ENCODE results near the gene RIMBP3C.
"Not testable (repeated sequence)": the region's sequence is repeated elsewhere in the genome, so short reads cannot be mapped to it uniquely, and the experiment has no call there.

RIMBP3C gene

DNA sequence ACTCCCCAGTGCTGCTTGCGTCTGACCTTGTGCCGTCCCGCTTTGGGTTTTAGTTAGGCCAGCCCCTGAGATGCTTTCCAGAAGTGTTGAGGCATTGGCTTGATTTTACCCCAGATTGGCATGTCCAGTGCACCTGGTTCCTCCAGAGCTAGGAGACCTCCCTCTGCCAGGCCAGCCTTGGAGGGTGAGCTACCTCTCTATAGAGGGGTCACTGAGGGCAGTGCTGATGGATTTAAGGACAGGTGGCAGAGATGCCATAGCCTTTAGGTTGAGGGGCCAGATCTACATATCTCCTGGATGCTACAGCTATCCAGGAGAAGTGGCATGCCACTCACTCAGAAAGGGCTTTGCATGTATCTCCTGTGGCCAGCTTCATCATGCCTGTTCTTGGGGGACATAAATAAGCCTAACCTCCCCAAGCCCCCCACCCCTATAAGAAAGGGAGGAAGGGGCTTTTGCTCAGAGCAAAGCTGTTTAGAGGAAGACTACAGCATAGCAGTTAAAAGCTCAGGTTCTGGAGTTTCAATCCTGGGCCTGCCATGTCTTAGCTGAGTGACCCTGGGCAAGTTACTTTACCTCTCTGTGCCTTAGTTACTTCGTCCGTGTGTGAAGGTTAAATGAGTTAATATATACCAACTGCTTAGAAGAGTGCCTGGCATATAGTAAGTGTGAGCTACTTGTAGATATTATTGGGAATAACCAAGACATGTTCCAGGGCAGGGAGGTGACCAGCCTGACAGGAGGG lies 22.7 kb upstream of the RIMBP3C start:
- DNase-seq = no peak

DNA sequence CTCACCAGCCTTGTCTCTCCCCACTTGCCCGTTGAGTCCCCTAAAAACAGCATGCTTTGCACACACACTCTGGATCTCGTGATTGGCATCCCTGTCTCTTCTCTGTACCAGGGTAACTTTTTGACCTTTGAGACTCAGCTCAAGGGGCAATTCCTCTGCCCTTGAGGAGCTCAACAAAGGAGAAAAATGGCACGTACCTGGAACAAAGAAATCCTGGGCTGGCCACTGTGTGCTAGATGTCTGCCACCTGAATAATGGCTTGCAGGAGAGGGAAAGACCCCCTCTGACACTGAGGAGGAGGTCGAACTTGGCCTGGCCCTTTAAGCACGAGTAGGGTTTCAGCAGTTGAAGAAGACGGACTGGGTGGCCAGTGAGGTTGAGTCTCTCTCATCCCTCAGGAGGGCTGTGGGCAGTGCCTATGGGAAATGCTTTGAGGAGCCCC lies 22.1 kb upstream of the RIMBP3C start:
- DNase-seq = no peak

DNA sequence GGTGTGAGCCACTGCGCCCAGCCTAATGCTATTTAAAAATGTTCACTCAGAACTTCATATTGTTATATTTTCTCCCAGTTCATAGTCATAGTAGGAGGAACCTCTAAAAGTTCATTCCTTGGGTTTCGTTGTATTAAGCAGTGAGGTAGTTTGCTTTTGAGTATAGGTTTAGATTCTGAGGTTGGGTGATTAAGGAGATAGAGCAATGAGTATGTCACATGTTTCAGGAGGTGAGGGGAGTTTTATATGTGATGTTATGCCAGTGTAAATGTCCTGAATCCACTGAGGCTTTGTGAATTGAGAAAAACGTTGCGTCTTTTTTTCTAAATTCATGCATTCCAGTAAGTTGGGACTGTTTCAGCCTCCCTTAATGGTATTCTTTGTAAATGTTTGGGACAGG lies 20.4 kb upstream of the RIMBP3C start:
- DNase-seq = no peak

DNA sequence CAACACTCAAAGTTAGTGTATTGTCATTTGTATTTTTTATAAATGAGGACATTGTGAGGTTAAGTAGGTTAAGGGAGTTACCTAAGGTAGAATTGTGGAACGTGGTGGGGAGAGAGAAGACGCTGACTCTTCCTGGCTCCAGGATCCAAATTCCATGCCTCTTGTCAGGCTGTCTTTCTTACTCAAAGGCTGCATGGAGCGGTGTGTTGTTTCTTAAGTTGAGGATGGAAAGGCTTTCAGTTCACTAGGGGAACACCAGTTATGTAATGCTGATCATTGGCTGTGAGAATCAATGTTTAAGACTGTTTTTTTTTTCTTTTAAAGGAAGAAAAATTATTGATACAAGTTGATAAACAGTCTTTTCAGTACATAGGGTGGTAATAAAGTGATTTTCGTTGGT lies 19.1 kb upstream of the RIMBP3C start:
- DNase-seq = no peak

DNA sequence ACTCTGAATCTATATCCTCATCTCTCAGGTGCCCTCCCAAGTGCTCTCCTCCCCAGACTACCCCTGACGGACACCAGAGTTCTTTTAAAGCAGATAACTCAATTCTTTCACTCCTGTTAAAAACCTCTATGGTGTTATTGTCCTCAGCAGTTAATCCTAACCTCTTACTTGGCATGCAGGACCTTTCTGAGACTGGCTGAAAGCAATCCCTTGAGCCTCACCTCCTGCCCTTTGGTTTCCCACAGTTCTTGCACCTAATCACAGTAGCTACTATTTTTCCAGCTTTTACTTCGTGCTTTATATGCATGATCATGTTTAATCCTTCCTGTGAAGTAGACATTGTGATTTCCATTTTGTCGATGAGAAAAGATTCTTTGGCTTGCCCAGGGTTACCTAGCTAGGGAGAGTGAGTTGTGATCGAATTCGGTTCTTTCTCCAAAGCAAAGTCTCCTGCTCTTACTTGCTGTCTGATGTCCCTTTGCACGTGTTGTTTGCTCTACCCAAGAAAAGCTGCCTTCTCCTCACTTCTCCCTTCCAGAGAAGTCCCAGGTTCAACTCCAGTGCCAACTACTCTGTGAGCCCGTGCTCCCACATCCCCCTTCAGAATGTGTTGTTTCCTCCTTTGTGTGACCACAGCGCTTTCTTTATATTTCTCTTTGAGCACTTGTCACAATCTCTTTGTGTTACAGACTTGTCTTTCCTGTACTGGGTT lies 18.4 kb upstream of the RIMBP3C start:
- no peak for DNase-seq

DNA sequence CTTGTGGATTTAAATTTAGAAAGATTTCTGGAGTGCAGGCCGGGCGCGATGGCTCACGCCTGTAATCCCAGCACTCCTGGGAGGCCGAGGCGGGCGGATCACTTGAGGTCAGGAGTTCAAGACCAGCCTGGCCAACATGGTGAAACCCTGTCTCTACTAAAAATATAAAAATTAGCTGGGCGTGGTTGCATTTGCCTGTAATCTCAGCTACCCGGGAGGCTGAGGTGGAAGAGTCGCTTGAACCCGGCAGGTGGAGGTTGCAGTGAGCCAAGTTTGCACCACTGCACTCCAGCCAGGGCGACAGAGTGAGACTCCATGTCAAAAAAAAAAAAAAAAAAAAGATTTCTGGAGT lies 17.8 kb upstream of the RIMBP3C start:
- not testable (repeated sequence) for DNase-seq

DNA sequence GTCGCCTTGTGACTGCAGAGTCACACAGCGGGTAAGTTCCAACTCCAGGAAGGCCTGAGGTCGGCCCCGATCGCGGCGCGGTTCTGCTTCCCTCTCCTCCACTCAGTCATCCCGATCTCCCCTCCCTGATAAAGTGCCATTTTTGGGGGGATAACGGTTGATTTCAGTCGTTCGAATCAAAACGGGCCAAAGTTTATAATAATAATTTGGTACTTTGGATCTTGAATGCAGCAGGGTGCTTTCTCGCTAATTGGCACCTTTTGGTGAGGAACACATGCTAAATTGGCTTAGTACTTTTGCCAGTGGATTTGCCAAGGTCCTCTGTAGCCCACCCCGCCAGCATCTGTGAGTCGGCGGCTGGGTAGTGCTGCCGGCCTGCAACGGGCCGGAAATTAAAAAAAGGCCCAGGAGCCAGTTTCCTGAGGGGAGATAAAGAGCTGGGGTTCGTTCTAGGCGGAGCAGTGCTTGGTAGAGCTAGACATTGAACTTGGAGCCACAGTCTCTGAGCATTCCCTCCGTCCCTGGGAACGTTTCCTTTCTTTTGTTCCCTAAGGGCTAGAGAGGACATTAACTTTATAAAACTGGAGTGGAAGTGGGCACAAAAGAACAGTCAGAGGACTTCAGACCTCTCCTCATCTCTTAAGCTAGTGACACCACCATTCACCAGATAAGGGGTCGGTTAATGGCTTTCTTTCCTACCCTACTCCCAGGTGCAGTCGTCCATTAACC lies 17.2 kb upstream of the RIMBP3C start:
- peak; percentile 22 for DNase-seq

DNA sequence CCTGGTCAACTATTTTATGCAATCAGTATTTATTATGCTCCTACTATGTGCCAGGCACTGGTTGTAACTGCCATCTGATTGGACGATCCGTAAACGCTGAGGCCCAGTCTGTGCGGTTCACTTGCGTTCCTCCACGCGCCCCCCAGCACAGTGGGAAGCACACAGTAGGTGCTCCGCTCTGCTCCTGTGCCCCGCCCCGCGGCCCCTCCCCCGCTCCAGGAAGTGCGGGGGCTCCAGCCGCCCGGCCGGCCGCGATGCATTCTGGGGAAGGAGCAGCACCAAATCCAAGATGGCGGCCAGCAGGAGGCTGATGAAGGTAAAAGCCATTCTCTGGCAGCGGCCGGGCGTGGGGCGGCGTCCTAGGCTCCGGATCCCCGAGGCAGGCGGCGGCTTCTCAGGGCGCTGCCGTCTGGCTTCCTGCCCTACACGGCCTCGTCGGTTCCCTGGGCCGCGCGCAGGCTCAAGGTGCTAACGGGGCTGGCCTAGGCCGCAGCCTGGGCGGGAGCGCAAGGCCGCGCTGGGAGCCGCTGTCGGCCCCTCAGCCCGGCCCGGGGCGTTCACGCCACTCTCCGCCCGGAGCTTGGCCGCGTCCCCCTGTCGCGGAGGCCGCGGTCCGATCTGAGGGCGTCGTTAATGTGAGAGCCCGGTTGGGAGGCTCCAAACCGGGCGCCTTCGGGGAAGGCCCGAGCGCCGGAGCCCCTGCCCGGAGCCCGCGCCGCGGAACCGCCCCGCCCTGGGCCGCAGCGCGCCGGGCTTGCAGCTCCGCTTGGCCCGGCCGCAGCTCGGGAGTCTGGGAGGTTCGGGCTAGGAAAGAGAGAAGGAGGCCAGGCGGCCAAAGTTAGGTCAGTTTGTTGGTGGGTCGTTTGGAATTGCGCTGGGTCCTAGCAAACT lies 16.4 kb upstream of the RIMBP3C start, which contains the start of gene UBE2L3:
Gene UBE2L3, plus strand, starts transcription at position 259 of the 891 bp plus-strand sequence. Its CDS starts 31 bp downstream, at position 290.
- DNase-seq = peak; percentile 80

DNA sequence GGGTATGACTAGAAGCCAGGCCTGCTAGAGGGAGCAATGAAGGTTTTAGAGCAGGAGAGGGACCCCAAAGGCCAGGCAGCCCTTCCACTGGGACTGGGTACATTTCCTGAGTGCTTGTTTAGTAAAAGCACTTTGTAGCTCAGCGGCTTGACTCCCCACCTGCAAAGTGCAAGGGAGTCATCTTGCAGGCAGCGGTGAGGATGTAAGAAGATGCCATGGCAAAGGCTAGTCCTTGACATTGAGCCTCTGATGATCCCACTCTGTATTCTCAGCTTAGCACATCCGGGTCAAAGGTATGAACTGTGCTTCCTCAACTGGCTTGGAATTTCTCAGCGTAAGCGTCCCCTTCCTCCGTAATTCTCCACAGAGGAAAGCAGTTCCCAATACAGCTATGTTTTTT lies 13.2 kb upstream of the RIMBP3C start:
- DNase-seq = no peak

DNA sequence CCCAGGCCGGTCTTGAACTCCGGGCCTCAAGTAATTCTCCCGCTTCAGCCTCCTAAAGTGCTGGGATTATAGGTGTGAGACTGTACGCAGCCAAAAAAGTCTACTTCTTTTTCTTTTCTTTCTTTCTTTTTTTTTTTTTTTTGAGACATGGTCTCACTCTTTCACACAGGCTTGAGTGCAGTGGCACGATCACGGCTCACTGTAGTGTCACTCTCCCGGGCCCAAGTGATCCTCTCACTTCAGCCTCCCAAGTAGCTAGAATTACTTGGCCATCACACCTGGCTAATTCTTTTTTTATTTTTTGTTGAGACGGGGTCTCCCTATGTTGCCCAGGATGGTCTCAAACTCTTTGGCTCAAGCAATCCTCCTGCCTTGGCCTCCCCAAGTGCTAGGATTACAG lies 12.7 kb upstream of the RIMBP3C start:
- DNase-seq = no peak

DNA sequence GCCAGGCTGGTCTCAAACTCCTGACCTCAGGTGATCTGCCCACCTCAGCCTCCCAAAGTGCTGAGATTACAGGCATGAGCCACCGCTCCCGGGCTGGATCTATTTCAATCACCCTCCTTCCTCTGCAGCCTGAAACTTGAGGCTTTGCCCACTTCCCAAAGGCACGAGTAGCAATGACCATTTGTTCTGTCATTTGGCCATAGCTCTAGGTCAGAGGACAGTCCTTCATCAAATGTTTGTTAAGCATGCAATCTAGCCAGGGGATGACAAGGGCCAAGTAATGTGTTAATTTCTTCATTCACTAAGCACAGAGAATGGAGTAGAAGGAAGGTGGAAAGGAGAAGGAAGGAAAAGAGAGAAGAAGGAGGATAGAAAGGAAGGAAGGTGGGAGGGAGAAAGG lies 9.4 kb upstream of the RIMBP3C start:
- DNase-seq = not testable (repeated sequence)

DNA sequence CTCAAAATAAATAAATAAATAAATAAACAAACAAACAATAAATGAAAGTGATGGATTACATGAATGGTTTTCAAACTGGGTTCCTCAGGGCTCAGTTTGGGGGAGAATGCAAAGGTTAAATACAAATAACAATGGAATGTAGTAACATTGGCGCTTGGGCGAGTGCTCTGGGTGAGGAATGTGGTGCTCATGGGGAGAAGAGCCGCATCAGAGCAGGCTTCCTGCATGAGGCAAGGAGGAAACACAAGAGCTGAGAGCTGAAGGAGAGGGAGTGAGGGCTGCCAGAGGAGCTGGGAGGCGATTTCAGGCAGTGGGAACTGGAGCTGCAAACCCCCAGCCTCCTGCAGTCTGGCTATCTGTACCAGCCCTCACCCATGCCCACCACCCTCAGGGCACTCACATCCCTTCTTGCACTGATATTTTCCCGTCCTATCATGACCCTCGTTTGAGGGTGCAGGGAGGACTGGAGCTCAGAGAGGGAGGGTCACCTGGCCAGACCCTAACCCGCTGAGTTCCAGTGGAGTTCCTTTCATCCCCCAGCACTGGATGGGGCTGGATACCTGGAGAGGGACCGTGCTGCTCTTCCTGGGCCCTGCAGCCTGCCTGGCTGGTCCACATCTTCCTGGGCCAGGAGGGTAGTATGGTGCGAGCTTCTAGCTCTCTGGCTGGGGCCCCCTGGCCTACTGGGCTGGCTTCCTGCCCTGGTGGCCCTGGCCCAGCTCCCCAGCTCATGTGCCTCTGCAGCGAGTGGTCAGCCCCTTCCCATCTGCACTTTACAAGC lies 8.3 kb upstream of the RIMBP3C start:
- not testable (repeated sequence) for DNase-seq

DNA sequence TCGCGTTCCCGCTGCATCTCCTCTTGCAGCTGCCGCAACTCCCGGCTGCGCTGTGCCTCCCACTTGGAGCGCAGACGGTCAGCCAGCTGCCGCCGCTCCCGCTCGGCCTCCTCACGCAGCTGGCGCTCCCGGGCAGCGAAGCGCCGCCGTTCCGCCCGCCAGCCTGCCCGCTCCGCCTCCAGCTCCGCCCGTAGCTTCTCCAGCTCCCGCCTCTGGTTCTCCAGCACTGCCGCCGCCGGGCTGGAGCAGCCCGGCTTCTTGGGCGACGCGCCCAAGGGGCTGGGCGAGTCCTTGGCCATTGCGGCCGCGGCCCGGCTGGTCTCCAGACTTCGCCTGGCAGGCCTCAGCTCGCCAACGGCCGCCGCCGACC lies 598 bp downstream of the RIMBP3C start:
- not testable (repeated sequence) for DNase-seq

DNA sequence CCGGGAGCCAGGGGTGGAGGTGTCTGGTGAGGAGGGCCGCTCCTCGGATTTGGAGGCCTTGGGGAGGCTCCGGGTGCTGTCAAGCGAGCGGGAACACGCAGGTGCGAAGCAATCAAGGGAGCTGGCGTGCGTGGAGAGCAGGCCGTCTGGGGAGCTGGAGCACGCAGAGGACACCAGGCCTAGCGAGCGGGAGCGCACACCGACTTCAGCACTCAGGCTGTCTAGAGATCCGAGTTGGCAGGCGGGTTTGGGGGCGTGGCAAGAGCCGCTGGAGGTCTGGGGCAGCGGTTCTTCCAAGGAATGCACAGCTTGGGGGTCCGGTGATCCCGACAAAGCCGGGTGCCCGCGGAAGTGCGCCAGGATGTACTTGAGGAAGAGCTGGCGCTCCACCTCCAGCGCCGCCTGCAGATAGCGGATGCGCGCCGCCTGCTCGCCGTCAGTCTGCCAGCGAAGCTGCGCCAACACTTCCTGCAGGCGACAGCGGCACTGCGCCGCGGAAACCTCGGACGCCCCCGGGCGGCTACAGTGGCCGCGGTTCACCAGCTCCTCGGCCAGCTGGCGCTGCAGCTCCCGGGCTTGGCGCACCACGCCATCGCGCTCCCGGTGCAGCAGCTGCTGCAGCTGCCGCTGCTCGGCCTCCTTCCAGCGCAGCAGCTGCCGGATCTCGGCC lies 1.1 kb downstream of the RIMBP3C start:
- not testable (repeated sequence) for DNase-seq

DNA sequence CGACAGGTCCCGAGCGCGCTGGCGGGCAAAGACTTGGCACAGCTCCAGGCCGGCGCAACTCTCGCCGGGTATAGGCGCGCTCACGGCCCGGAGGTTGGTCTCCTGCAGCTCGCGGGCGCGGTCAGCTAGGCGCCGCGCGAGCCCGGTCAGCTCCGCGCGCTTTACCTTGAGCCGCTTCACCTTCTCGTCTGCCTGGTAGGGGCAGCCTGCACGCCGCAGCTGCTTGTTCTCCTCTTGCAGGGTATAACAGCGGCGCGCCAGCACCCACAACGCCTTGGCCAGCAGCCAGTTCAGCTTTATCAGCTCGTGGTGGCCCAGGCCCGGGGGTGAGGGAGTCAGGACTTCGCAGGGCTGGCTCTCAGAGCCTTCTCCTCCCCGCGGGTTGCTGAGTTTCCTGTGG lies 1.7 kb downstream of the RIMBP3C start:
- DNase-seq = not testable (repeated sequence)

DNA sequence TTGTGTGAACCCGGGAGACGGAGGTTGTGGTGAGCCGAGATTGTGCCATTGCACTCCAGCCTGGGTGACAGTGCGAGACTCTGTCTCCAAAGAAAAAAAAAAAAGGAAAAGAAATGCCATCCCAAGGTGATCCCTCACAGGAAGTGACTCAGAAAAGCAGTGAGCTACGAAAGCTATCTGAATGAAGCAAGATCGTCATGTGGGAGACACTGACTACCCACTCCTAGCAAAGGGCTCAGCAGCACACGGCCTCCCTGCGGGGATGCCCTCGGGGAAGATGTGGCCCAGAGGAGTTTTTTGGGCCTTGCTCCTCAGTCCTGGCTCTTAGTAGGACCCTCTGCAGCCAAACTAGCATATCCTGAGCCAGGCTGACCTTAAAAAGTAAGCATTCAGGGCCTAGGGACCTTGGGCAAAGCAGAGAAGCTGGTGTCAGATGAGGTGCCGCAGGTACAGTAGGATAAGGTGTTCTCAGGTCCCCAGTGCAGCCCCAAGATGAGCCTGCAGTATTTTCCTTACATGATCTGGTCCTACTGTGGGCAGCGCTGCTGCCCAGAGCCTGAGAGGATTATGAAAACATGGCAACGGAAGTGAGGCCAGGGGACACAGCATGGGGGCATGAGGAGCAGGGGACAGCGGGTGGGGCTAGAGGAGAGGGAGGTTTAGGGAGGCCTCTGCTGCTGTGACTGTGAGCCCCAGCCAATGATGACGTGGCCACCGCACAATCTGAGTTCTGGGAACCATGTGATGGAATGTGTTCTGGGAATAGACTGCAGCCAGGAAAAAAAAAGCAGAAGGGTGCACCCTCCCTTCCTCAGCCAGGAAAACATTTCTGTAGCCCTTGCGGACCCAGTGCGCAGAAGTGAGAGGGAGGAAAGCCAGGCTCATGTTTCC lies 6.6 kb downstream of the RIMBP3C start:
- not testable (repeated sequence) for DNase-seq

DNA sequence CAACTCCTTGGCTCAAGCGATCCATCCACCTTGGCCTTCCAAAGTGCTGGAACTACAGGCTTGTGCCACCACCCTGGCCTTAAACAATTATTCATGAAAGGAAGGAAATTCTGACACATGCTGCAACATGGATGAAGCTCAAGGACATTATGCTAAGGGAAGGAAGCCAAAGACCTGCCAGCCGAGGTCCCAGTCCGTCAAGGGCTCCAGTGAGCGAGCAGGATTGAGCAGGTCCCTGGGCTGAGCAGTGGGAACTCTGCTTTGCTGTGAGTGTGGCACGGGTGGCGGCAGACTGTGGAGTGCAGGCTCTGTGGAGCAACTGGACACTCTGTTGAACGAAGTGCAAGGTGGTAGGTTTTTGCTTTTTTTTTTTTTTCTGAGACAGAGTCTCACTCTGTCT lies 11.4 kb downstream of the RIMBP3C start:
- not testable (repeated sequence) for DNase-seq

DNA sequence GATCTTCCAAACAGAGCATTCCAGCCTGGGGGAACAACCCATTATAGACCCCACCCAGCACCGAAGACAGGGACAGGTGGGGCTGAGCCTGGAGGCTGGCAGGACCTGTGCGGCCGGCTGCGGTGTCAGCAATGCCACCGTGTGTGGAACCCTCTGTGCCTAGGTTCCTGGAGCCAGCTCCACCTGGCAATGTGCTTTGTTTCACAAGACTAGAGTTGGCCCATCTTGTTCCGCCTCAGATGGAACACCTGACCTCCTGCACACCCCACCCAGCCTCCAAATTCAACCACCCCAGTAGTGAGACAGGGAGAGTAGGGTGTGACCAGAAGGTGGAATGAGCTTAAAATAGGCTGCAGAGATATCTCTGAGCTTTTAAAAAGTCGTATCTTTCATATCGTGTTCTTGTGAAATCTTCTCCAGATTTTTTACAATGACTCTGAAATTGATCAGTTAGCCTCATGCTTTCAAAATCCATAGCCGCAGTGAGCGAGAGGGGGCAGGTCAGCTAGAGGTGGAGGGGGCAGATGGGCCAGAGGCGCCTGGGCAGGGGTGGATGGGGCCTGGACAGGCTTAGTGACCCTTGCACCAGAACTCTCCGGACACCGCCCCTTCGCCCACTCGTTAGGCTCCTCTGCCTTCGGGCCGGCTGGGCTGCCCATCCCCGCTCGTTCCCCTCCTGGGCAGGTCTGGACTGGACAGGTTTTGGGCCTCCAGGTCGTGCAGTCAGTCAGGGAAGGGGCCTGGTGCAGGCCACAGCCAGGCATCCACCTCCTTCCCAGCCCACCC lies 18.2 kb downstream of the RIMBP3C start:
- DNase-seq = not testable (repeated sequence)

DNA sequence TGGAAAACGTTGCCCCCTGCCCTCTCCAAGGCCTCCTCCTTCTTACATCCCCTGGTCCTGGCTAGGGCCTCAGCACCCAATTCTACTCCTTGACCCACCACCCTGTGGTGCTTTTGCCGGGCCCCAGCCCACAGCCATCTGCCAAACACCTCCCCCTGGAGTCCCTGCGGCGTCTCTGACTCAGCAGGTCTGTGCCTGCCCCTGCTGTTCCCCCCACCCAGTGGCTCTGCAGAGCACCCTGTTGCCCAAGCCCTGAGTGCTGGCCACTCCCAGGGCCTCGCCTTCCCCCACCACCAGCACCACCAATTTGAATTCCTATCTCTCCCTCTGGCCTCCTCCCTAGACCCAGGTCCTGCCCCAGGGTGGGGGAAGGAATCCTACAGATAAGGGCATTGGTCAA lies 19.7 kb downstream of the RIMBP3C start:
- DNase-seq = not testable (repeated sequence)

Measured in fibroblast of upper back skin (primary cell).